IMR-90 (cell line): ENCODE results near the gene CHMP1A. TPM values are rescaled to one million over a fixed set of nuclear protein-coding genes. Genes with fewer than 3 reads are reported as not detected.

Source experiments
- ATAC-seq: fragments of 200-7000 bp; cut with Tn5 transposase; 2 replicates; pipeline ENCODE4 v1.9.1; 2020; ENCODE audit warnings: low read depth, mild to moderate bottlenecking, moderate library complexity
- BruUV-seq: library from RNA; stranded (reverse); fragments of 400-500 nt; replicated peaks from 2 replicates; lab custom pipeline; 2021; lab: Mats Ljungman, UMichigan
- CTCF ChIA-PET: fragments of 300-600 bp; formaldehyde crosslinking; extraction: SDS; loops from one replicate; lab custom pipeline; 2021; ENCODE audit warnings: antibody characterized with exemption; lab: Yijun Ruan, JAX
- POLR2A ChIA-PET: fragments of 300-600 bp; sonication (Branson Sonifier 250); formaldehyde crosslinking; loops from one replicate; lab custom pipeline; 2022; ENCODE audit warnings: antibody characterized with exemption; ENCODE audit not compliant: unreplicated experiment; lab: Charles Lee
- DNase-seq: peaks from one replicate; pipeline ENCODE4 v3.0.0; 2013
- H2AFZ ChIP-seq: replicated peaks from 2 replicates; pipeline ENCODE3; 2013; ENCODE audit warnings: low read length, mild to moderate bottlenecking; ENCODE audit not compliant: poor library complexity
- H2AK5ac ChIP-seq: 2 replicates; pipeline ENCODE4 v1.6.1; 2013; ENCODE audit warnings: low read depth, low read length, inconsistent platforms
- H2AK9ac ChIP-seq: replicated peaks from 2 replicates; pipeline ENCODE3; 2013; ENCODE audit warnings: mild to moderate bottlenecking, low read depth, low read length, moderate library complexity; ENCODE audit not compliant: poor library complexity
- H2BK120ac ChIP-seq: 2 replicates; pipeline ENCODE4 v1.6.1; 2013; ENCODE audit warnings: low read depth, low read length, inconsistent platforms
- H2BK15ac ChIP-seq: 3 replicates; pipeline ENCODE4 v1.6.1; 2013; ENCODE audit warnings: low read depth, low read length, inconsistent platforms
- H2BK20ac ChIP-seq: 2 replicates; pipeline ENCODE4 v1.6.1; 2013; ENCODE audit warnings: low read depth, mild to moderate bottlenecking, inconsistent platforms, low read length, moderate library complexity
- H2BK5ac ChIP-seq: 2 replicates; pipeline ENCODE4 v1.6.1; 2013; ENCODE audit warnings: mild to moderate bottlenecking, low read depth, low read length, inconsistent platforms; ENCODE audit not compliant: poor library complexity, severe bottlenecking
- H3K14ac ChIP-seq: replicated peaks from 2 replicates; pipeline ENCODE4 v1.6.1; 2013; ENCODE audit warnings: low read depth, low read length, inconsistent platforms
- H3K18ac ChIP-seq: 2 replicates; pipeline ENCODE4 v1.6.1; 2013; ENCODE audit warnings: low read depth, low read length, control low read depth
- H3K23ac ChIP-seq: 2 replicates; pipeline ENCODE4 v1.6.1; 2013; ENCODE audit warnings: low read depth, low read length, inconsistent platforms
- H3K27ac ChIP-seq: 2 replicates; pipeline ENCODE4 v1.5.1; 2013; ENCODE audit warnings: mild to moderate bottlenecking, control low read depth, low read length; ENCODE audit not compliant: insufficient read depth
- H3K27me3 ChIP-seq: 2 replicates; pipeline ENCODE4 v1.6.1; 2013; ENCODE audit warnings: low read length; ENCODE audit not compliant: control insufficient read depth, insufficient read depth
- H3K36me3 ChIP-seq: 2 replicates; pipeline ENCODE4 v1.6.1; 2013; ENCODE audit warnings: low read length, mixed read lengths; ENCODE audit not compliant: control insufficient read depth, insufficient read depth
- H3K4ac ChIP-seq: 2 replicates; pipeline ENCODE4 v1.6.1; 2013; ENCODE audit warnings: low read depth, low read length, inconsistent platforms
- H3K4me1 ChIP-seq: 2 replicates; pipeline ENCODE4 v1.6.1; 2013; ENCODE audit warnings: low read length, mixed read lengths; ENCODE audit not compliant: control insufficient read depth, insufficient read depth
- H3K4me2 ChIP-seq: 2 replicates; pipeline ENCODE4 v1.6.1; 2013; ENCODE audit warnings: low read depth, mild to moderate bottlenecking, control low read depth, low read length, moderate library complexity
- H3K4me3 ChIP-seq: 2 replicates; pipeline ENCODE4 v1.5.1; 2013; ENCODE audit warnings: low read depth, mild to moderate bottlenecking, control low read depth, low read length, moderate library complexity; ENCODE audit not compliant: insufficient read depth
- H3K56ac ChIP-seq: 2 replicates; pipeline ENCODE4 v1.6.1; 2013; ENCODE audit warnings: low read length, inconsistent platforms; ENCODE audit not compliant: insufficient read depth; ENCODE audit errors: extremely low read depth
- H3K79me1 ChIP-seq, 2 experiments: 2 replicates each; pipeline ENCODE4 v1.6.1; 2013; ENCODE audit warnings: low read length in 2 of 2, inconsistent platforms in 1 of 2, low read depth in 1 of 2
- H3K9ac ChIP-seq: 2 replicates; pipeline ENCODE4 v1.6.1; 2013; ENCODE audit warnings: low read depth, low read length, control low read depth
- H3K9me1 ChIP-seq: 2 replicates; pipeline ENCODE4 v1.6.1; 2013; ENCODE audit warnings: low read length, inconsistent platforms; ENCODE audit not compliant: insufficient read depth
- H3K9me3 ChIP-seq: 2 replicates; pipeline ENCODE4 v1.6.1; 2013; ENCODE audit warnings: low read length; ENCODE audit not compliant: control insufficient read depth, insufficient read depth
- H4K20me1 ChIP-seq: 2 replicates; pipeline ENCODE4 v1.6.1; 2013; ENCODE audit warnings: low read length, inconsistent platforms; ENCODE audit not compliant: insufficient read depth
- H4K5ac ChIP-seq: 2 replicates; pipeline ENCODE4 v1.6.1; 2013; ENCODE audit warnings: mild to moderate bottlenecking, low read depth, low read length, control low read depth
- H4K8ac ChIP-seq, 2 experiments: 2 replicates each; pipeline ENCODE4 v1.6.1; 2013; ENCODE audit warnings: low read depth in 2 of 2, low read length in 2 of 2, control low read depth in 1 of 2, inconsistent platforms in 1 of 2
- H4K91ac ChIP-seq: 2 replicates; pipeline ENCODE4 v1.6.1; 2013; ENCODE audit warnings: low read depth, low read length, inconsistent platforms; ENCODE audit not compliant: insufficient read depth
- BHLHE40 ChIP-seq: fragments of 150-350 bp; IDR thresholded peaks from 2 replicates; pipeline ENCODE4 v1.6.1; 2016; ENCODE audit warnings: mild to moderate bottlenecking, low read depth, low read length
- CEBPB ChIP-seq: IDR thresholded peaks from 2 replicates; pipeline ENCODE4 v1.6.1; 2012; ENCODE audit warnings: low read depth, low read length, improper control_type of control experiment
- CHD1 ChIP-seq: IDR thresholded peaks from 2 replicates; pipeline ENCODE4 v1.6.1; 2012; ENCODE audit warnings: low read depth, low read length, improper control_type of control experiment
- FOS ChIP-seq: fragments of 150-350 bp; IDR thresholded peaks from 2 replicates; pipeline ENCODE4 v1.6.1; 2016; ENCODE audit warnings: low read depth, low read length
- MAFK ChIP-seq: IDR thresholded peaks from 2 replicates; pipeline ENCODE4 v1.6.1; 2012; ENCODE audit warnings: low read depth, low read length, improper control_type of control experiment
- MAZ ChIP-seq: IDR thresholded peaks from 2 replicates; pipeline ENCODE4 v1.6.1; 2012; ENCODE audit warnings: low read depth, mild to moderate bottlenecking, low read length, improper control_type of control experiment, moderate library complexity, borderline replicate concordance
- MXI1 ChIP-seq: IDR thresholded peaks from 2 replicates; pipeline ENCODE4 v1.6.1; 2012; ENCODE audit warnings: low read depth, mild to moderate bottlenecking, low read length, moderate library complexity, borderline replicate concordance
- NFE2L2 ChIP-seq: fragments of 150-350 bp; IDR thresholded peaks from 2 replicates; pipeline ENCODE4 v1.6.1; 2016; ENCODE audit warnings: low read depth, mild to moderate bottlenecking, low read length
- POLR2A ChIP-seq: IDR thresholded peaks from 2 replicates; pipeline ENCODE4 v1.6.1; 2012; ENCODE audit warnings: mild to moderate bottlenecking, low read depth, low read length
- RAD21 ChIP-seq: IDR thresholded peaks from 2 replicates; pipeline ENCODE4 v1.6.1; 2012; ENCODE audit warnings: low read length, improper control_type of control experiment
- RCOR1 ChIP-seq: IDR thresholded peaks from 2 replicates; pipeline ENCODE4 v1.6.1; 2012; ENCODE audit warnings: mild to moderate bottlenecking, low read length, improper control_type of control experiment; ENCODE audit not compliant: insufficient replicate concordance
- RFX5 ChIP-seq: IDR thresholded peaks from 2 replicates; pipeline ENCODE4 v1.8.0; 2012; ENCODE audit warnings: low read depth, mild to moderate bottlenecking, low read length, moderate library complexity
- SMC3 ChIP-seq: fragments of 150-350 bp; IDR thresholded peaks from 2 replicates; pipeline ENCODE4 v1.6.1; 2016; ENCODE audit warnings: low read depth, mild to moderate bottlenecking, antibody characterized with exemption, low read length, moderate library complexity
- WGBS, 2 experiments: methylation state at CpG; one replicate each; pipeline versions ENCODE4 v1.1.5 to v1.1.7; 2013; ENCODE audit warnings: missing lambda C conversion rate in 2 of 2; ENCODE audit not compliant: insufficient read length in 1 of 2; ENCODE audit errors: extremely low coverage in 2 of 2; 5-methylcytosine and 5-hydroxymethylcytosine counted together
- dilution Hi-C: fragments of 300-500 bp; cut with HindIII; formaldehyde crosslinking; loops from one replicate; pipeline ENCODE4 v1.14.3; 2018; ENCODE audit warnings: low sequenced_read_pairs; ENCODE audit not compliant: unreplicated experiment
- in situ Hi-C: fragments of 300-500 bp; cut with MboI; formaldehyde crosslinking; loops from 3 replicates; pipeline ENCODE4 v1.14.3; 2019; ENCODE audit warnings: low sequenced_read_pairs, inconsistent platforms, mixed read lengths
- intact Hi-C: fragments of 100-400 bp; cut with micrococcal nuclease; formaldehyde crosslinking; loops from 2 replicates; pipeline ENCODE4 v1.10.0; 2022
- polyA plus RNA-seq, 3 experiments: library from polyadenylated mRNA; depleted of rRNA; stranded (reverse); fragments of >200 nt; gene quantifications; 2 replicates each; pipeline ENCODE4 v1.2.3, GENCODE V29; 2012; ENCODE audit warnings: low replicate concordance in 1 of 3
- total RNA-seq: library from RNA; depleted of rRNA; stranded (reverse); fragments of >200 nt; gene quantifications from 2 replicates; pipeline ENCODE4 v1.2.3, GENCODE V29; 2012
- TF ChIP-seq, protein P1 (sequence below): fragments of 150-350 bp; IDR thresholded peaks from 2 replicates; pipeline ENCODE4 v1.6.1; 2017; ENCODE audit warnings: mild to moderate bottlenecking, antibody characterized with exemption, low read length, low read depth
- TF ChIP-seq, protein P2 (sequence below): conservative IDR thresholded peaks from 2 replicates; pipeline ENCODE4 v1.5.1; 2012; ENCODE audit warnings: mild to moderate bottlenecking, low read depth, low read length, improper control_type of control experiment
- TF ChIP-seq, protein P3 (sequence below): fragments of 150-350 bp; IDR thresholded peaks from 2 replicates; pipeline ENCODE4 v1.6.1; 2016; ENCODE audit warnings: low read depth, mild to moderate bottlenecking, low read length, moderate library complexity, borderline replicate concordance

Gene CHMP1A
- total and polyA plus RNA-seq, 2 of the 4 experiments (the other 2 are of a cell fraction) = 97.3 to 99.8 TPM

DNA sequence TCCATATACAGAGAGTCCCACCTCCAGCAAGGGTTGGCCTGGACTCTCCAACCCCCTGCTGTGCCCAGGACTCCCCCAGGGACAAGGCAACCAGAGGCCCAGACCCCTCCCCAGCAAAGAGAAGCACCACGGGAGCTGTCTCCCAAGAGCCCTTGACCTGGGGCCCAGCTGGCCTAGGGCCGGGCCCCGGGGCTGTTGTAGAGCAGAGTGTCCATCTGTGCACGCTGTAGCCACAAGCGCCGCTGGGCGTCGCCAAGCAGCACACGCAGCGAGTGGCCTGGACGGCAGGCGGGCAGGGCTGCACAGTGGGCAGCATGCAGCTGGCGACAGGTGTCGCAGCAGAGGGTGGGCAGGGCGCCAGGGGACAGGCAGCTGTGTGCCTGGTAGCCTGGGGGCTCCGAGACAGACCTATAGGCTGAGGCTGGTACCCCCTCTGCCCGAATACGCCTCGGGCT lies 39.7 kb upstream of the CHMP1A start:
- no peak overlapping the region for H3K27ac ChIP-seq
- BruUV-seq = no TSS peak
- CTCF ChIA-PET = no interaction called here
- H2AK9ac ChIP-seq = no peak overlapping the region
- H3K4me1 ChIP-seq = peaks cover 9% of the 10 kb centered on the region
- H2BK20ac ChIP-seq = no peak overlapping the region
- no peak overlapping the region for H4K8ac ChIP-seq
- H3K14ac ChIP-seq = no peak overlapping the region
- peaks cover 5 to 20% of the 10 kb centered on the region in 2 experiments; a peak in 2 of 4 replicates for H3K79me1 ChIP-seq
- H4K20me1 ChIP-seq = peaks cover 32% of the 10 kb centered on the region
- intact Hi-C loops = no loop called here
- no peak overlapping the region for H4K5ac ChIP-seq
- no peak overlapping the region for H2BK120ac ChIP-seq
- H3K18ac ChIP-seq = no peak overlapping the region
- no peaks in the 10 kb centered on the region for H3K27me3 ChIP-seq
- H3K36me3 ChIP-seq = peaks cover 35% of the 10 kb centered on the region
- H3K9ac ChIP-seq = no peak overlapping the region
- no peak overlapping the region for H2AFZ ChIP-seq
- no peak overlapping the region for H3K23ac ChIP-seq
- H2AK5ac ChIP-seq = no peak overlapping the region
- WGBS, 2 experiments = 99% methylated on average over 14 of the region's 19 CpGs; no CpG with 5 or more reads in 1 of the 2 experiments
- H3K9me3 ChIP-seq = no peaks in the 10 kb centered on the region
- ATAC-seq = no peak
- no peak overlapping the region for H2BK15ac ChIP-seq
- H3K56ac ChIP-seq = no peak overlapping the region
- no peak overlapping the region for H4K91ac ChIP-seq
- no peaks in the 10 kb centered on the region for H3K9me1 ChIP-seq
- H3K4me3 ChIP-seq = no peak overlapping the region
- POLR2A ChIA-PET = no interaction called here
- in situ Hi-C loops = no loop called here
- no peak overlapping the region for H2BK5ac ChIP-seq
- dilution Hi-C loops = no loop called here
- TF ChIP-seq FOS (no peak), RAD21 (no peak), MAFK (no peak), MAZ (no peak), POLR2A (no peak), BHLHE40 (no peak), CEBPB (no peak), RFX5 (no peak), RCOR1 (no peak), SMC3 (no peak), CHD1 (no peak), NFE2L2 (no peak), MXI1 (no peak)
- TF ChIP-seq, protein P1, sequence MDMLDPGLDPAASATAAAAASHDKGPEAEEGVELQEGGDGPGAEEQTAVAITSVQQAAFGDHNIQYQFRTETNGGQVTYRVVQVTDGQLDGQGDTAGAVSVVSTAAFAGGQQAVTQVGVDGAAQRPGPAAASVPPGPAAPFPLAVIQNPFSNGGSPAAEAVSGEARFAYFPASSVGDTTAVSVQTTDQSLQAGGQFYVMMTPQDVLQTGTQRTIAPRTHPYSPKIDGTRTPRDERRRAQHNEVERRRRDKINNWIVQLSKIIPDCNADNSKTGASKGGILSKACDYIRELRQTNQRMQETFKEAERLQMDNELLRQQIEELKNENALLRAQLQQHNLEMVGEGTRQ = no peak
- TF ChIP-seq, protein P2, sequence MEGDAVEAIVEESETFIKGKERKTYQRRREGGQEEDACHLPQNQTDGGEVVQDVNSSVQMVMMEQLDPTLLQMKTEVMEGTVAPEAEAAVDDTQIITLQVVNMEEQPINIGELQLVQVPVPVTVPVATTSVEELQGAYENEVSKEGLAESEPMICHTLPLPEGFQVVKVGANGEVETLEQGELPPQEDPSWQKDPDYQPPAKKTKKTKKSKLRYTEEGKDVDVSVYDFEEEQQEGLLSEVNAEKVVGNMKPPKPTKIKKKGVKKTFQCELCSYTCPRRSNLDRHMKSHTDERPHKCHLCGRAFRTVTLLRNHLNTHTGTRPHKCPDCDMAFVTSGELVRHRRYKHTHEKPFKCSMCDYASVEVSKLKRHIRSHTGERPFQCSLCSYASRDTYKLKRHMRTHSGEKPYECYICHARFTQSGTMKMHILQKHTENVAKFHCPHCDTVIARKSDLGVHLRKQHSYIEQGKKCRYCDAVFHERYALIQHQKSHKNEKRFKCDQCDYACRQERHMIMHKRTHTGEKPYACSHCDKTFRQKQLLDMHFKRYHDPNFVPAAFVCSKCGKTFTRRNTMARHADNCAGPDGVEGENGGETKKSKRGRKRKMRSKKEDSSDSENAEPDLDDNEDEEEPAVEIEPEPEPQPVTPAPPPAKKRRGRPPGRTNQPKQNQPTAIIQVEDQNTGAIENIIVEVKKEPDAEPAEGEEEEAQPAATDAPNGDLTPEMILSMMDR = no peak
- TF ChIP-seq, protein P3, sequence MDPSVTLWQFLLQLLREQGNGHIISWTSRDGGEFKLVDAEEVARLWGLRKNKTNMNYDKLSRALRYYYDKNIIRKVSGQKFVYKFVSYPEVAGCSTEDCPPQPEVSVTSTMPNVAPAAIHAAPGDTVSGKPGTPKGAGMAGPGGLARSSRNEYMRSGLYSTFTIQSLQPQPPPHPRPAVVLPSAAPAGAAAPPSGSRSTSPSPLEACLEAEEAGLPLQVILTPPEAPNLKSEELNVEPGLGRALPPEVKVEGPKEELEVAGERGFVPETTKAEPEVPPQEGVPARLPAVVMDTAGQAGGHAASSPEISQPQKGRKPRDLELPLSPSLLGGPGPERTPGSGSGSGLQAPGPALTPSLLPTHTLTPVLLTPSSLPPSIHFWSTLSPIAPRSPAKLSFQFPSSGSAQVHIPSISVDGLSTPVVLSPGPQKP = no peak
- no peak for DNase-seq
- no peak overlapping the region for H3K4me2 ChIP-seq
- H3K4ac ChIP-seq = no peak overlapping the region
